ENCODE results near the gene ARL5B.

DNA sequence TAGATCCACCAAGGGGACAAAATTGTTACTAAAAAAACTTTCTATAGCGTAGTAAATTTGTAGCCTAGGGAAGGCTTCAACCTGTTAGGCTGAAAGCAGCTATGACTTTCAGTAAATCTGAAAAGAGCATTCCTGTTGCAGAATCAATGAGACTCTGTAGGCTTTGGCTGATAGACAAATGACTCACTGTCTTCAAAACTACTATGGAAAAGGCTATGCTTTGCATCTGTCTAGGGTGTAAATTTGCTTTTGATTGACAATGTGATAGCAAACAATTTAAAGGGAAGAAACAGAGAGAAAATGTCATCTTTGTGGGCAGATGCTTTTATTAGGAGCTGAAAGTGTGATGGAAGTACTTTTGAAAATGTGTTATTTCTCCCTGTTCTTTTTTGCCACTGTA, 60.6 kb downstream of the ARL5B start:
- no peak for TF ChIP-seq POLR2AphosphoS5 (IDR thresholded peaks at IDR 0.05)
- TF ChIP-seq, protein P1, sequence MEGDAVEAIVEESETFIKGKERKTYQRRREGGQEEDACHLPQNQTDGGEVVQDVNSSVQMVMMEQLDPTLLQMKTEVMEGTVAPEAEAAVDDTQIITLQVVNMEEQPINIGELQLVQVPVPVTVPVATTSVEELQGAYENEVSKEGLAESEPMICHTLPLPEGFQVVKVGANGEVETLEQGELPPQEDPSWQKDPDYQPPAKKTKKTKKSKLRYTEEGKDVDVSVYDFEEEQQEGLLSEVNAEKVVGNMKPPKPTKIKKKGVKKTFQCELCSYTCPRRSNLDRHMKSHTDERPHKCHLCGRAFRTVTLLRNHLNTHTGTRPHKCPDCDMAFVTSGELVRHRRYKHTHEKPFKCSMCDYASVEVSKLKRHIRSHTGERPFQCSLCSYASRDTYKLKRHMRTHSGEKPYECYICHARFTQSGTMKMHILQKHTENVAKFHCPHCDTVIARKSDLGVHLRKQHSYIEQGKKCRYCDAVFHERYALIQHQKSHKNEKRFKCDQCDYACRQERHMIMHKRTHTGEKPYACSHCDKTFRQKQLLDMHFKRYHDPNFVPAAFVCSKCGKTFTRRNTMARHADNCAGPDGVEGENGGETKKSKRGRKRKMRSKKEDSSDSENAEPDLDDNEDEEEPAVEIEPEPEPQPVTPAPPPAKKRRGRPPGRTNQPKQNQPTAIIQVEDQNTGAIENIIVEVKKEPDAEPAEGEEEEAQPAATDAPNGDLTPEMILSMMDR (IDR thresholded peaks at IDR 0.05), result no peak
- no peak for TF ChIP-seq POLR2A (IDR thresholded peaks at IDR 0.05; ENCODE audit: low read depth)
- TF ChIP-seq EP300 (IDR thresholded peaks at IDR 0.05), result no peak
